GM19438 (cell line): ENCODE measurements around the gene EXOC3L1.
A peak's percentile ranks its signal among the peaks of the same experiment; 100 is the strongest.

Experiments used
- ATAC-seq: cut with Tn5 transposase; IDR thresholded peaks from one replicate; pipeline ENCODE4 v1.9.1; 2021; ENCODE audit warnings: low read depth; ENCODE audit not compliant: unreplicated experiment

The EXOC3L1 gene

DNA sequence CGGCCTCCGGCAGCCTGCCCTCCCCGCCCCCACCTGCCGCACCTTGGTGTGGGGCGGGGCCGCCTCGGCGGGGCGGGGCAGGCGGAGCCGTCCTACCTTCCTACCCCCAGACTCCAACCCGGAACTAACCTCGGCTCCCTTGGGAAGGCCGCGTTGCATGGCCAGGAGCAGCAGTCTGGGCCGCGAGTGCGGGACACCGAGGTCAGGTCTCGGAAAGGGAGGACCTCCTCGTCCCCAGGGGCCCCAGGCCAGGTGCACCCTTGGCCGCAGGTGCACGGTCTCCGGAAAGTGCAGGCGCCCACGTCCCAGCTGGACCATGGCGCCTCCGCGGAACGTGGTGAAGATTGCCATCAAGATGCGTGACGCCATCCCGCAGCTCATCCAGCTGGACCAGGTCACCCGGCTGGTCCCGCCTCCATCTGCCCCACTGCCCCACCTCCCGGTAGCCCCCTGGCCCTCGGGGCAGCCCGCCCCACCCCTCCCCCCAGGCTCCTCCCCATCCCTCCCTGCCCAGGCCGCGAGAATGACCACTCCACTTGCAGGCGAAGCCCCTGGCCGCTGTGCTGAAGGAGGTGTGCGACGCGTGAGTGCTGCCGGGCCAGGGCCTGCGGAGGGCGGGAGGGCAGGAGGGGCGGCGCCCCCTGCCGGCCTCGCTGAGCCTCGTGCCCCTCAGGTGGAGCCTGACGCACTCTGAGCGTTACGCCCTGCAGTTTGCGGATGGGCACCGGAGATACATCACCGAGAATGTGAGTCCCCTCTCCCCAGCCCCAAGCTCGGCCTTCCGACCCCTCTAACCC lies 9.3 kb upstream of the EXOC3L1 start, which contains the start of gene ELMO3:
TSS of gene ELMO3 (plus strand) at position 121 of the 797 bp plus-strand sequence. CDS start at position 317, 196 bp downstream.
- no peak for ATAC-seq

DNA sequence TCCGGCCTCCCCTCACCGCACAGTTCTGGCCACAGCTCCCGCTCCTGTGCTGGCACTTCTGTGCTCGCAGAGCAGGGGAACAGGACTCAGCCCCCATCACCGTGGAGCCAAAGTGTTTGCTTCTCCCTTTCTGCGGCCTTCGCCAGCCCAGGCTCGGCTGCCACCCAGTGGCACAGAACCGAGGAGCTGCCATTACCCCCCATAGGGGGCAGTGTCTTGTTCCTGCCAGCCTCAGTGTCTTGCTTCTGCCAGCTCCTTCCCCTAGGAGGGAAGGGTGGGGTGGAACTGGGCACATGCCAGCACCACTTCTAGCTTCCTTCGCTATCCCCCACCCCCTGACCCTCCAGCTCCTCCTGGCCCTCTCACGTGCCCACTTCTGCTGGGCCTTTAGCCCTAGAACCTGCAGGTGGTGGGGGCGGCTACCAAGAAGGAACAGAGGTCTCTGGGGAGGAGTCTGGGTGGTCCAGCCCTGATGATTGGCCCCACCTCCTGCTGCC lies 8.3 kb upstream of the EXOC3L1 start:
- ATAC-seq, result no peak

DNA sequence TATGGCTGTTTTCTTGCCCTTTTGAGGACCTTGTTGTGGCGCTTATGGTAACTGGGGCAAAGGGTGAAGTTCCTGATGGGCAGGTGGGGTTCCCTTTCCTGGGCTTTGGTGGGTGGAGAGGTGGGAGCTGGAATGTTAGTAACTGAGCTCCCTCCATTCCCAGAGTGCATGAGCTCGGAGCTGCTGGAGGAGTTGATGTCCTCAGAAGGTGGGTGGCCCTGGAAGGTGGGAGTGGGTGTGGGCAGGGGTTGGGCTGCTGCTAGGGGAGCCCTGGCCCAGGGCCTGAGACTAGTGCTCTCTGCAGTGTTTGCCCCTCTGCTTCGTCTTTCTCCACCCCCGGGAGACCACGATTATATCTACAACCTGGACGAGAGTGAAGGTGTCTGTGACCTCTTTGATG lies 7.8 kb upstream of the EXOC3L1 start:
- ATAC-seq, result no peak

DNA sequence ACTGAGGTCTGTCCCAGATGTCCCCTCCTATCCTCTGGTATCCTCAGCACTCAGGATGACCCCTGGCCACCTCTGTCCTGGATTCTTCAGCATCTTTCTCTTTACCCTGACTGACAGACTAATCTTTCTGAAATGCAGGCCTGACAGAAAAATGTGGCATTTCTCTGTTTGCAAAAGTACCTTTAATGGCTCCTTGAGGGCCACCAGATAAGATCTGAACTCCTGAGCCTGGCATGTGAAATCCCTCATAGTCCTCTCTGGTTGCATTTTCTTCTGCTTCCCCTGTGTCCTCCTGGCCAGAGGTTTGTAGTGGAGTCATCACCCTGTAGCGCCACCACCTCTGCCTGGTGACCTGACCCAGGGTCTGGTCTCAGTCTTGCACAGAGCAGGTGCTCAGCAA lies 6.9 kb upstream of the EXOC3L1 start:
- ATAC-seq, result no peak

DNA sequence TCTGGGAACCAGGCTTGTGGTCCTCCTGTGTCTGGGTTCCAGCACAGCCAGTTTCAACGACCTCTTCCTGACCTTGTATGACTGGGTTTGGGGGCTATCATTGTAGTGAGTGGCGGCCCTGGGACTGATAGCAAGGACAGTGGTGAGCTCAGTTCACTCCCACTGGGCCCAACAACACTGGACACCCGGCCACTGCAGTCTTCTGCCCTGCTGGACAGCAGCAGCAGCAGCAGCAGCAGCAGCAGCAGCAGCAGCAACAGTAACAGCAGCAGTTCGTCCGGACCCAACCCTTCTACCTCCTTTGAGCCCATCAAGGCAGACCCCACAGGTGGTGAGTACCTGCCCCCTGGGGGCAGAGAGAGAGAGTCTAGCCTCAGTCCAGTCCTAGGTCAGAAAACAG lies 5.7 kb upstream of the EXOC3L1 start:
- no peak for ATAC-seq

DNA sequence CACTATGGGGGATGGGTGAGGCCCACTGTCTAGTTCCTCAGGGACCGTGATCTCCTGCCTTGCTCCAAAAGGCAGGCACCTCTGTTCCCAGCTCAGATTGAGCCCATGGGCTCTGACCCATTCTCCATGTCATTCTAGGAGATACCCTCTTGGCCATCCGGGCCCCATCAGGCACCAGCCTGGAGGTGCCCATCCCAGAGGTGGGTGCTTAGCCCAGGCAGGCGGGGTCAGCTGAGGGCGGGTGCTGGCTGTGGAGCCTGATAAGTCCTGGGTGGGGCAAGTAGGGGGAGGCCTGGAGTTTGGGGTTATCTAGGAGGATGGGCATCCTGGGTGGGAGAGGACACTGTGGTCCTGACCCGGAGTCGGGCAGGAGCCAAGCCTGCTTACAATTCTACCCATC lies 4.3 kb upstream of the EXOC3L1 start:
- ATAC-seq, result no peak

DNA sequence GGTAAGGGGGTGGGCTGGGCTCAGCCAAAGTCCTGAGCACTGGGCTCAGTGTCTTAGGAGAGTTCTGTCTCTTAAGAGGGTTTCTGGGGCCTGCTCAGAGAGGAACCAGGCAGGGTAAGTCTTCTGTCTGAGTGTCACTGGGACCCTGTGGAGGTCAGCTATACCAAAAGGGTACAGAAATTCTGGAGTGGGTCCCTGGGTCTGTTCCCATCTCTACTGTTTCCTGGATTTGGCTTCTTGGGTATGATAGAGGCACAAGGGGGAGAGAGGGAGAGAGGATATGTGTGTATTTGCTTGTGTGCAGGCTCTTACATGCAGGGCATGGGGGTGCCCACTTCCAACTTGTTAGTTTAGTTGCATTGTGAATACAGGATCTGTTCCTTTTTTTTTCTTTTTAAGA lies 3.6 kb upstream of the EXOC3L1 start:
- ATAC-seq, result no peak

DNA sequence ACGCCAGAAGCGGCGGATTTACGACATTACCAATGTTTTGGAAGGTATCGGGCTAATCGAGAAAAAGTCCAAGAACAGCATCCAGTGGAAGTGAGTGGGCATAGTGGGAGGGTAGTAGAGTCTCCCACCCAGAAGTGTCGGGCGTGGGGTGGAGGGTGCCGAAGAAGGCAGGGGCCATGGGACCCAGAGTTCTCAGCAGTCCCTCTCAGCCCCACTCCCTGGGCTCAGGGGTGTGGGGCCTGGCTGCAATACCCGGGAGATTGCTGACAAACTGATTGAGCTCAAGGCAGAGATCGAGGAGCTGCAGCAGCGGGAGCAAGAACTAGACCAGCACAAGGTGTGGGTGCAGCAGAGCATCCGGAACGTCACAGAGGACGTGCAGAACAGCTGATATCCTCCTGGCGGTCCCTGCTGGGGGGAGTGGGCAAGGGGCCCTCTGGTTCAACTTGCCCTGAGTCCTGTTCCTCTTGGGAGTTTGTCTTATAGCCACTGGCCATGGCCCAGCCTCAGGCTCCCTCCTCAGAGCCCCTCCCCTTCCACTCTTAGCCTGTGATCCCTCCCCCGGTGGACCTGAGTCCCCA lies 2.9 kb upstream of the EXOC3L1 start:
- ATAC-seq, result no peak

DNA sequence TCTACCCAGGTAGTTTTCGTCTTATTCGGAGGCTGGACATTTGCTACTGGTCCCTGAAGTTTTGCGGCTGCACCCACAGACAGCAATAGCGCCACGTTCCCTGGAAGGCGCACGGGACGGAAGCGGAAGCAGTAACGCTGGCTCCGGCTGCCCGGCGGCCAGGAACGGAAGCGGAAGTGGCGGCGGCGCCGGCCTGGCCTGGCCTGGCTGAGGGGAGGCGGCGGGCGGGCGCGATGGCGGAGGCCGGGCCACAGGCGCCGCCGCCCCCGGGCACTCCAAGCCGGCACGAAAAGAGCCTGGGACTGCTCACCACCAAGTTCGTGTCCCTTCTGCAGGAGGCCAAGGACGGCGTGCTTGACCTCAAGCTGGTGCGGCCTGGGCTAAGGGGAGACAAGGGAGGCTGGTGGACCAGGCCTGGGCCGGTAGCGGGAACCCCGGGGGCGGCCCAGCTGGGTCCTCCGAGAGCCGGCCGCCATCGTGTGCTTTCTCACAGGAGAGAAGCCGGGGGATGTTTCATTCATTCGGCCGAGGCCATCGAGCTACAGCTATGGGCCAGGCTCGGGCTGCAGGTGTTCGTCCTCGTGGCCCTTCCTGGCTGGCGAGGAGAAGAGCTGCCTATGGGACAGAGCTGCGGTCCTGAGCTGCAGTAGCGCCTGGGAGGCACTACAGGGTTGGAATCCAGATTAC lies 2.2 kb upstream of the EXOC3L1 start, which contains the start of gene E2F4:
TSS of gene E2F4 (plus strand) at position 161 of the 687 bp plus-strand sequence. CDS start at position 234, 73 bp downstream.
- peak; percentile 84 for ATAC-seq

DNA sequence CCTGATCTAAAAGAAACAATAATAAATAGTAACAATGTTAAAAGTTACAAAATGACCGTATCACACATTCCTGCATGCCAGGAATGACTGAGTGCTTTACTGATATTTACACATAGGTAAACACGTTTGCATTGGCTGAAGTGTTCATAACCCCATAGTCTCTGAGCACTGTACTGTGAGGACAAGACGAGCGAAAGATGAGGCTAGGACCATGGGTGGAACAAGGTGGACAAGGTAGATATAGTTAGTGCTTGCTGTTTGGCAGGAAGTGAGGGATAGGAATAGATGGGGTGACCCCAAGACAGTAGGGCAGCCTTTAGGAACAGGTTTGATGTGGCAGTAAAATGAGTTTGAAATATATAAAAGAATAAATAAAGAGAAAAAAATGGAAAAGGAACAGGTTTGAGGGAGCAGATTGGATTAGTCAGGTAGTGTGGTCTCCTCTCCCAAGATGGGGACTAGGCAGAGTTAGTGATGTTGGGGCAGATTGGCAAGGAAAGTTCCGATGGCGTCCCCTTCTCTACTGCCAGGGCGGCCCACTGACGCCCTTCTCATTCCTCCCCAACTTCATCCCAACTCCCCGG lies 1.6 kb upstream of the EXOC3L1 start:
- ATAC-seq, result no peak

DNA sequence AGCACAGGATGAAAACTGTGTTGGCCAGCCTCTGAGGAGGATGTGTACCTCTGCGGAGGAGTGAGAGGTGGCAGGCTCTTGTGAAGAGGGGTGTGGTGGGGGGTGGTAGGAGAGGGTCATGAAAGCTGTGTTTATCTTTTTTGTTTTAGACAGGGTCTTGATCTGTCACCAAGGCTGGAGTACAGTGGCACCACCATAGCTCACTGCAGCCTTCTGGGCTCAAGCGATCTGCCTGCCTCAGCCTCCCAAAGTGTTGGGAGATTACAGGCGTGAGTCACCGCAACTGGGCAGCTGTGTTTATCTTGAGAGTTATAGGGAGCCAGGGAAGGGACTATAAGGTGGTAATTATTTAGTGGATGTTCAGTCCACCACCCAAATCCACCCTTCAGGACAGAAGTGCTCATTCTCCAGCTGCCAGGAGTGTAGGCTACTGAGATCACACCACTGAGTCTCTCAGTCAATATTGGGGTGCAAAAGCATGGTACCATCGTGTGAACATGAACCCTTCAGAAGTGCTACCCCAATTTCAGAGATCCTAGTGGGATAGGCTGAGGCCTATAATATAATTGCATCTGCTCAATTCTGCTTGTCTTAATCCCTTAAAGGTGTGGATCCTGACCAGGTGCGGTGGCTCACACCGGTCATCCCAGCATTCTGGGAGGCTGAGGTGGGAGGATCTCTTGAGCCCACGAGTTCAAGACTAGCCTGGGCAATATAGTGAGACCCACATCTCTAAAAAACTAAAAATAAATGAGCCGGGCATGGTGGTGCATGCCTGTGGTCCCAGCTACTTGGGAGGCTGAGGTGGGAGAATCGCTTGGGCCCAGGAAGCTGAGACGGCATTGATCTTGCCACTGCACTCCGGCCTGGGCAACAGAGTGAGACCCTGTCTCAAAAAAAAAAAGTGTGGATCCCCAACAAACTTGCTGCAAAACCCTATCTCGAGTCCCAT lies 788 bp upstream of the EXOC3L1 start:
- ATAC-seq, result no peak

DNA sequence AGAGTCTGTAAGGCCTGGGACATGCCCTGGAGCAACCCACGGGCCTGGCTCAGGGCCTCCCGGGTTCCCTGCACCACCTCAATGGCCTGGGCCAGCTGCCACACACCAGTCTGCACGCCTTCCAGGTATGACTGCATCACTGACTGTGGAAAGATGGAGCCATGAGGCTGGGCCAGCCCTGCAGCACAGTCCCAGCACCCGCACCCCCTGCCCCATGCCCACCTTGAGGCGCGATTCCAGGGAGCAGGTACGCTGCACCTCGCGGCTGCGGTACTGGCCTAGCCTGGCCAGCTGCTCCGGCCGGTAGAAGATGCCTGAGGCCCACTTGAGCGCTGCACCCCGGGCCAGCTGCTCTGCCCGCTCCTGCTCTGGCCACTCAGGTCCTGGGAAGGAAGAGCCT lies 1.1 kb downstream of the EXOC3L1 start:
- no peak for ATAC-seq

DNA sequence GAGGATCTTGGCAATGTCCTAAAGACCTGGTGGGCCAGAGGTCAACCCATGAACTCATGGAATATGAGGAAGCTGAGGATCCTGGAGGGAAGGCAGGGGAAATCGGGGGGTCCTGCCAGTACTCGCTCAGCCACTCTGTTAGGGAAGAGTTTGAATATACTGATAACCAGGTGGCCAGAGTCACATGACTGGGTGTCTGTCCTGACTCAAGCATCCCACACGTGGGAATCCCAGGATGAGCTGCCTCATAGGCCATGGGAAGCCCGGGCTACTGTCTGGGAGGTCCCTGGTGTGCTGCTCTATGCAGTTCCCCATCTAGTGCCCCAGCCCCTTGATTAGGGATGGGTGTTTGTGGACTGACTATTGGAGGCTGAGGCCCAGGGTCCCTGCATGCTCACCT lies 1.6 kb downstream of the EXOC3L1 start:
- no peak for ATAC-seq

DNA sequence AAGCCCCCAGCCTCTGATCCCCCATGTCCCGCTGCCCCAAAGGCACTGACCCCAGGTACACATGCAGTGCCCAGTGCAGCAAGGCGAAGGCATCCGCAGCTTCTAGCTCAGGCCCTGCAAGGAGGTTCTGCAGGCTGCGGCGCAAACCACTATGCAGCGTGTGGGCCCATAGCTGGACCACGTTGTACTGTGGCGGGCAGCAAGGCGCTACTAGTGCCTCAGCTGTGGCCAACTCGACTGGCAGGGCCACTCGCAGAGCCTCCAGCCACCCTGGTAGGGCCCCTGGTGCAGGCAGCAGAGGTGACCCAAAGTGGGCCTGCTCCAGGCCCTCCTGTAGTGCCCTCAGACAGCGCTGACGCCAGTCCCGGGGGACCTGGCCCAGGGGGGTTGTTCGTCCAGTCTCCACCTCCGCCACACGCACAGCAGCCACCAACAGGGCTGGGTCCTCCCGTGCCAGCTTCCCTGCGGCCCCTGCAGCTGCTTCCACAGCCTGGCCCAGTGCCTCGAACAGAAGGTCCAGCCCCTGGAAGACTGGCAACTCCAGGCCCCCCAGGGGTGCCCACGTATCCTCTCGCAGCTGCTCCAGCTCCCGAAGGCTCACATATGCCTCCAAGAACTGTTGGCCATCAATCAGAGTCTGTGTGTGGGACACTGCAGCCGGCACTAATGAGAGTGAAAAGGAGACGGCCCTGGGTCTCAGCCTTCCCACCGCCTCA lies 2.6 kb downstream of the EXOC3L1 start:
- no peak for ATAC-seq

DNA sequence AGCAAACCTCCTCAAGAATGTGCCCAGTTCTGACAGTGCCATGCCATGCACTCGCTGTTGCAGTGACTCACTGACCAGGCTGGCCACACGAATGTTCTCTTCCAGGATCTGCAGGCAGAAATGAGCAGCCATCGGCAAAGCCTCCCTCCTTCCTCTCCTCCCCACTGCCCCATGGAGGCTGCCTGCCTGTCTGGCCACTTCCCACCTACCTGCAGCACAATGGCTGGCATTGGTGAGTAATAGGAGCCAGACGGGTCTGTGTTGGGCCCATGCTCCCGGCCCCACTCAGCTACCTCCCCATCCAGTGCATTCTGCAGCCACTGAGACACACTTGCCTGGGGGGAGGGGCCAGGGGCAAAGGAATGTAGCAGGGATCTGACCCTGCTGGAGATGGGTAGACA lies 3.4 kb downstream of the EXOC3L1 start:
- no peak for ATAC-seq

DNA sequence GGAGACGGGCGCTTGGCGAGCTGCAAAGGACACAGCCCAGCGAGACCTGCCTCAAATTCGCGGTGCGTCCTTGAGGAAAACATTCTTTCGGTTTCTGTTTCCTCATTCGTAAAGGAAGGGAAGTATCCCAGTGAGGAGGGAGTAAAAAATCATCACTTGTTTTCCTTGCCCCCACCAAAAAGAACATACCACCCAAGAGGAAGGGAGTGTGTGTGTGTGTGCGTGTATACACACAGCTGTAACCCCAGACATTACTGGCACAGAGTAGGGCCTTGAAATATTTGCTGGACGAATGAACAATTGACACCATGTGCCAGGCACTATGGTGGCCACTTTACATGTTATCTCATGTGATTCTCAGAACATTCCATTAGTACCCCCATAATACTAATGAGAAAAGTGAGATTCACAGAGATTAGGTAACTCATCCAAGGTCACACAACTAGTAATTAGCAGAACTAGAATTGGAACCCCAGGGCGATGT lies 4.2 kb downstream of the EXOC3L1 start:
- ATAC-seq, result no peak

DNA sequence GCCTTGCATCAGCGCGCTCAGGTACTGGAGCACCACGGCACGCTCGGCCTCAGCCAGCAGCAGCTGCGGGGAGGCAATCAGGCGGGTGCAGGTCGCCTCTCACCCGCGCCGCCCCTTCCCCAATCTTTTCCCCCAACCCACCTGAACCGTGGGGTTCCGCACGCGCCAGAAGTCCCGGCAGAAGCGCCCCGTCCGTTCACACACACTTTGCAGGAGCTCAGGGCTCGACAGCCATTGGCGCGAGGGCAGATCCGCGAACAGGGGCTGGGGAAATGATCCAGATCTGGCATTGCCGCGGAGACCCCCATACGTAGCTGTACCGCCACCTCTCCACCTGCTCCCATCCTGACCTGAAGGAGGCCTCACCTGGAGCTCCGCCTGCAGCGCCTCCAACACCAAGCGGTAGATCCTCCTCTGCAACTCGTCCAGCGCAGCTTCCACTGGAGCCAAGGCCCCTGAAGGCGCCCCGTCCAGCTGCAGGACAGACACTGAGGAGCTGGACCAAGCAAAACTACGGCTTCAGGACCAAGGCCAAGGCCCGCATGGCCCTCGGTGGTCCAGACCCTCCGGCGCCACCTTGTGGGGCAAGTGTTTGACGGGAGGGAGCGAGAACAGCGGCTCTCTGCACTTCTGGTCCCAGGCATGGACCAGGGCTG lies 4.8 kb downstream of the EXOC3L1 start:
- no peak for ATAC-seq

DNA sequence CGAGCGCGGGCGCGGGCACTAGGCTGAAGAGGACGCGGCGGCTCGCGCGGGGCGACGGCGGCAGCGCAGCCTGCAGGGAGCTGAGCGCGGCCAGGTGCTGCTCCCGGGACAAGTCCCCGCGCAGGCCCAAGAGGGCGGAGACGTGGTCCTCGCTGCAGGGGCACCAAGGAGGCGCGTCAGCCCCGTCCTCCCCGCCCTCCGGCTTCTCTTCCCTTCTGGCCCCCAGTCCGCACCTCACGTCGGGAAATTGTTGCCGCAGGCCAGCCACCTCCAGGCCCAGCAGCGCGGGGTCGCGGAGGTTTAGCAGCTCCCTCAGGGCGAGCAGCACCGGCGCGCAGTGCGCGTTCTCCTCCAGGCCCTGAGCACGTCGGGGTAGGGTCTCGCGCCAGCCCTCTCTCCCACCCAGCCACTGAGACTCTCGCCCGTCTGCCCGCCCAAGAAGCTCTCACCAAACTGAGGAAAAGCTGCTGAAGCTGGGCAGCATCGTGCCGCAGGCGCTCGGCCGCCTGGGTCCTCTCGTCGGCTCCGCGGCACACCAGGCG lies 5.4 kb downstream of the EXOC3L1 start:
- peak; percentile 3 for ATAC-seq
